K562 (cell line): ENCODE results near the gene TMED6. TPM values are rescaled to one million over a fixed set of nuclear protein-coding genes. Genes with fewer than 3 reads are reported as not detected.

Experiments used
- BRCA1 ChIP-seq, 2 experiments: fragments of 450-650 bp in 1 of 2; sonication (generic) in 1 of 2; formaldehyde crosslinking in 1 of 2; IDR thresholded peaks; 2 replicates each; pipeline versions ENCODE4 v1.5.0 to v1.6.1; 2017 to 2020; ENCODE audit warnings: mild to moderate bottlenecking in 1 of 2, missing genetic modification reagents in 1 of 2
- BRD4 ChIP-seq: fragments of 200-600 bp; sonication (generic); IDR thresholded peaks from 2 replicates; pipeline ENCODE4 v1.6.1; 2017; ENCODE audit warnings: inconsistent platforms
- CXXC5 ChIP-seq: fragments of 250-450 bp; sonication (Bioruptor Pico); IDR thresholded peaks from 2 replicates; pipeline ENCODE4 v1.8.0; 2022; ENCODE audit warnings: inconsistent platforms, mild to moderate bottlenecking, moderate library complexity
- DEAF1 ChIP-seq: fragments of 450-650 bp; formaldehyde crosslinking; IDR thresholded peaks from 2 replicates; pipeline ENCODE4 v1.4.0; 2020; ENCODE audit warnings: mild to moderate bottlenecking, moderate library complexity
- ETS2 ChIP-seq: IDR thresholded peaks from 2 replicates; pipeline ENCODE4 v1.6.1; 2016; ENCODE audit warnings: borderline replicate concordance, missing genetic modification characterization, mild to moderate bottlenecking, moderate library complexity, missing compliant biosample characterization; ENCODE audit not compliant: poor library complexity, severe bottlenecking
- FOXJ2 ChIP-seq: fragments of 200-800 bp; sonication (Bioruptor generic); IDR thresholded peaks from 2 replicates; pipeline ENCODE4 v1.6.1; 2016; ENCODE audit warnings: missing genetic modification characterization, missing compliant biosample characterization
- L3MBTL2 ChIP-seq: fragments of 450-650 bp; IDR thresholded peaks from 2 replicates; pipeline ENCODE4 v1.6.1; 2016; ENCODE audit warnings: mild to moderate bottlenecking, moderate library complexity
- NCOA4 ChIP-seq: fragments of 450-650 bp; IDR thresholded peaks from 2 replicates; pipeline ENCODE4 v1.6.1; 2018; ENCODE audit warnings: mild to moderate bottlenecking; ENCODE audit not compliant: partially characterized antibody
- NEUROD1 ChIP-seq: fragments of 150-350 bp; IDR thresholded peaks from 2 replicates; pipeline ENCODE4 v1.6.1; 2014; ENCODE audit warnings: borderline replicate concordance, low read length, low read depth; ENCODE audit not compliant: partially characterized antibody
- NFE2L1 ChIP-seq: fragments of 450-650 bp; IDR thresholded peaks from 2 replicates; pipeline ENCODE4 v1.6.1; 2016; ENCODE audit warnings: missing genetic modification characterization, low read depth, mild to moderate bottlenecking, missing compliant biosample characterization, moderate library complexity, borderline replicate concordance
- NR4A1 ChIP-seq, 2 experiments: fragments of 250-450 bp in 1 of 2; fragments of 450-650 bp in 1 of 2; sonication (Bioruptor Pico) in 1 of 2; IDR thresholded peaks; 2 replicates each; pipeline versions ENCODE4 v1.4.0 to v1.6.1; 2016 to 2020; ENCODE audit warnings: mild to moderate bottlenecking in 2 of 2, missing compliant biosample characterization in 1 of 2, missing genetic modification characterization in 1 of 2, moderate library complexity in 1 of 2
- PHTF2 ChIP-seq: fragments of 250-450 bp; sonication (Bioruptor Pico); IDR thresholded peaks from 2 replicates; pipeline ENCODE4 v1.5.0; 2021; ENCODE audit warnings: mild to moderate bottlenecking
- TCF7L2 ChIP-seq: fragments of 150-350 bp; IDR thresholded peaks from 2 replicates; pipeline ENCODE4 v1.6.1; 2016; ENCODE audit warnings: low read depth, mild to moderate bottlenecking, low read length, moderate library complexity
- TOE1 ChIP-seq, 2 experiments: fragments of 450-650 bp in 1 of 2; sonication (generic) in 1 of 2; formaldehyde crosslinking in 1 of 2; IDR thresholded peaks; 2 replicates each; pipeline versions ENCODE4 v1.7.1 to v1.8.0; 2016 to 2022; ENCODE audit warnings: borderline replicate concordance in 2 of 2, mild to moderate bottlenecking in 2 of 2, antibody characterized with exemption in 1 of 2, inconsistent platforms in 1 of 2, low read depth in 1 of 2, missing genetic modification reagents in 1 of 2, moderate library complexity in 1 of 2
- ZFP1 ChIP-seq: fragments of 450-650 bp; formaldehyde crosslinking; IDR thresholded peaks from 2 replicates; pipeline ENCODE4 v1.4.0; 2020; ENCODE audit warnings: mild to moderate bottlenecking, mixed read lengths
- ZNF311 ChIP-seq: fragments of 250-450 bp; sonication (Bioruptor Pico); IDR thresholded peaks from 2 replicates; pipeline ENCODE4 v1.4.0; 2020; ENCODE audit warnings: mild to moderate bottlenecking, moderate library complexity
- ZNF717 ChIP-seq: fragments of 250-450 bp; sonication (Bioruptor Pico); IDR thresholded peaks from 2 replicates; pipeline ENCODE4 v1.5.0; 2021
- polyA plus RNA-seq, 8 experiments: library from polyadenylated mRNA; depleted of rRNA in 4 of 8; stranded (reverse) in 5 of 8; unstranded in 3 of 8; fragments of >200 nt; fragmentation: Nextera tagmentation in 2 of 8; fragmentation: Illumina TruSeq in 1 of 8; extraction: Ambion mirVana in 2 of 8; extraction: Trizol in 1 of 8; gene quantifications; 2 replicates each; pipeline versions ENCODE4 v1.2.1 to v1.2.3, GENCODE V29; 2011 to 2014; ENCODE audit warnings: inconsistent platforms in 1 of 8, missing spikeins in 1 of 8
- total RNA-seq, 7 experiments: library from RNA; depleted of rRNA in 6 of 7; stranded (reverse); fragments of >200 nt in 6 of 7; fragmentation: Illumina TruSeq in 2 of 7; extraction: Trizol in 2 of 7; gene quantifications; 2 replicates each; pipeline versions ENCODE4 v1.2.1 to v1.2.3, GENCODE V29; 2011 to 2021; ENCODE audit warnings: low replicate concordance in 1 of 7
- TF ChIP-seq, protein P1 (sequence below): fragments of 450-650 bp; IDR thresholded peaks from 2 replicates; pipeline ENCODE4 v1.6.1; 2016; ENCODE audit warnings: borderline replicate concordance
- TF ChIP-seq, protein P2 (sequence below): fragments of 250-450 bp; sonication (Bioruptor Pico); IDR thresholded peaks from 2 replicates; pipeline ENCODE4 v1.8.0; 2021; ENCODE audit warnings: moderate library complexity, mild to moderate bottlenecking, inconsistent platforms
- TF ChIP-seq, protein P3 (sequence below): sonication (generic); formaldehyde crosslinking; IDR thresholded peaks from 2 replicates; pipeline ENCODE4 v1.8.0; 2022; ENCODE audit warnings: missing genetic modification reagents, mild to moderate bottlenecking, borderline replicate concordance

Gene TMED6
- total and polyA plus RNA-seq, 9 of the 15 experiments (the other 6 are each of a cell fraction or from before 2014, with no cell fraction given), result 0.14 to 0.45 (median 0.25) TPM; not detected in 2

GRCh38 chr16:69339289-69340094 lies 12.1 kb downstream of the TMED6 start, which contains the start of the genes COG8 and NIP7 (continued):
- TF ChIP-seq, protein P1, sequence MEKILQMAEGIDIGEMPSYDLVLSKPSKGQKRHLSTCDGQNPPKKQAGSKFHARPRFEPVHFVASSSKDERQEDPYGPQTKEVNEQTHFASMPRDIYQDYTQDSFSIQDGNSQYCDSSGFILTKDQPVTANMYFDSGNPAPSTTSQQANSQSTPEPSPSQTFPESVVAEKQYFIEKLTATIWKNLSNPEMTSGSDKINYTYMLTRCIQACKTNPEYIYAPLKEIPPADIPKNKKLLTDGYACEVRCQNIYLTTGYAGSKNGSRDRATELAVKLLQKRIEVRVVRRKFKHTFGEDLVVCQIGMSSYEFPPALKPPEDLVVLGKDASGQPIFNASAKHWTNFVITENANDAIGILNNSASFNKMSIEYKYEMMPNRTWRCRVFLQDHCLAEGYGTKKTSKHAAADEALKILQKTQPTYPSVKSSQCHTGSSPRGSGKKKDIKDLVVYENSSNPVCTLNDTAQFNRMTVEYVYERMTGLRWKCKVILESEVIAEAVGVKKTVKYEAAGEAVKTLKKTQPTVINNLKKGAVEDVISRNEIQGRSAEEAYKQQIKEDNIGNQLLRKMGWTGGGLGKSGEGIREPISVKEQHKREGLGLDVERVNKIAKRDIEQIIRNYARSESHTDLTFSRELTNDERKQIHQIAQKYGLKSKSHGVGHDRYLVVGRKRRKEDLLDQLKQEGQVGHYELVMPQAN, result peak; percentile 98
- TF ChIP-seq NCOA4, result no peak
- TF ChIP-seq, protein P2, sequence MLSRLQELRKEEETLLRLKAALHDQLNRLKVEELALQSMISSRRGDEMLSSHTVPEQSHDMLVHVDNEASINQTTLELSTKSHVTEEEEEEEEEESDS (CRISPR knock-in tag), result no peak
- no peak for TF ChIP-seq NFE2L1 (tag)
- TF ChIP-seq, protein P3, sequence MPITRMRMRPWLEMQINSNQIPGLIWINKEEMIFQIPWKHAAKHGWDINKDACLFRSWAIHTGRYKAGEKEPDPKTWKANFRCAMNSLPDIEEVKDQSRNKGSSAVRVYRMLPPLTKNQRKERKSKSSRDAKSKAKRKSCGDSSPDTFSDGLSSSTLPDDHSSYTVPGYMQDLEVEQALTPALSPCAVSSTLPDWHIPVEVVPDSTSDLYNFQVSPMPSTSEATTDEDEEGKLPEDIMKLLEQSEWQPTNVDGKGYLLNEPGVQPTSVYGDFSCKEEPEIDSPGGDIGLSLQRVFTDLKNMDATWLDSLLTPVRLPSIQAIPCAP (CRISPR knock-in tag), result no peak
- 0 out of 2 replicates have a peak, but pooled peaks have one; percentile 52 for TF ChIP-seq BRD4
- no peak for TF ChIP-seq DEAF1 (CRISPR knock-in tag)
- no peak for TF ChIP-seq NR4A1 (CRISPR knock-in tag; IDR thresholded peaks at IDR 0.05)
- no peak; the same call in 1 of the 2 replicates for TF ChIP-seq NR4A1 (tag; IDR thresholded peaks at IDR 0.05)
- TF ChIP-seq NEUROD1, result peak; percentile 44
- TF ChIP-seq FOXJ2 (tag), result no peak; the same call in 1 of the 2 replicates
- TF ChIP-seq L3MBTL2, result peak; percentile 68
- TF ChIP-seq ETS2 (tag), result peak; percentile 93
- no peak for TF ChIP-seq ZNF311 (CRISPR knock-in tag)
- peak; percentile 68 for TF ChIP-seq CXXC5
- no peak for TF ChIP-seq BRCA1 (IDR thresholded peaks at IDR 0.05)
- TF ChIP-seq BRCA1 (CRISPR knock-in tag; IDR thresholded peaks at IDR 0.05), result no peak
- TF ChIP-seq TOE1 (IDR thresholded peaks at IDR 0.05; ENCODE audit: borderline replicate concordance), result peak; percentile 78
- peak; percentile 86; the same call in 1 of the 2 replicates for TF ChIP-seq TOE1 (CRISPR knock-in tag; IDR thresholded peaks at IDR 0.05; ENCODE audit: borderline replicate concordance, low read depth)
- no peak for TF ChIP-seq ZNF717 (CRISPR knock-in tag)
- no peak for TF ChIP-seq TCF7L2
- no peak for TF ChIP-seq PHTF2 (CRISPR knock-in tag)
- TF ChIP-seq ZFP1 (CRISPR knock-in tag), result no peak
